Myometrial cell (primary cell): ENCODE data around the gene IGFBP5. TPM values are rescaled to one million over a fixed set of nuclear protein-coding genes. Genes with fewer than 3 reads are reported as not detected.

ENCODE experiments used
- total RNA-seq: library from RNA; depleted of rRNA; stranded (reverse); fragments of >200 nt; gene quantifications from 2 replicates; pipeline ENCODE4 v1.2.3, GENCODE V29; 2015

The IGFBP5 gene, protein sequence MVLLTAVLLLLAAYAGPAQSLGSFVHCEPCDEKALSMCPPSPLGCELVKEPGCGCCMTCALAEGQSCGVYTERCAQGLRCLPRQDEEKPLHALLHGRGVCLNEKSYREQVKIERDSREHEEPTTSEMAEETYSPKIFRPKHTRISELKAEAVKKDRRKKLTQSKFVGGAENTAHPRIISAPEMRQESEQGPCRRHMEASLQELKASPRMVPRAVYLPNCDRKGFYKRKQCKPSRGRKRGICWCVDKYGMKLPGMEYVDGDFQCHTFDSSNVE
- 1.4 and 3.0 TPM in 2 replicates for total RNA-seq

DNA sequence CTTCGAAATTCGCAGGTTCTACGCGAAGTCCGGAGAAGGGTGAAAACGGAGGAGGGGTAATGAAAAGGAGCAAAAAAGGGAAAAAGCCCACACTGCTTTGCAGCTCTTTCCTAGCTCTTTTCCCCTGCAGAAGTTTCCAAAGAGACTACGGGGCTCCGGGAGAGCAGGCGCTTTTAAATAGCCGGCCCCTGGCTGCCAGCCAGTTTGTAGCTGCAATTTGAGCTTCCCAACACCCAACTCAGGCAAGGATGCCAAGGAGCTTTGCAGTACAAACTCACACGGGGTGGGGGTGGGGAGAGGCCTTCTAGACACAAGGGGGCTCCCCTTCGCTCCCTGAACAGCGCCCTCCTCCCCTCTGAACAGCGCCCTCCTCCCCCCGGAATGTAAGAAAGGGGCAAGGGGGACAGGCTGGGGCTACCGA is at the start of gene IGFBP5:
Gene IGFBP5, minus strand, starts transcription at position 149 of the 421 bp plus-strand sequence. CDS start 774 bp downstream, outside the sequence.

DNA sequence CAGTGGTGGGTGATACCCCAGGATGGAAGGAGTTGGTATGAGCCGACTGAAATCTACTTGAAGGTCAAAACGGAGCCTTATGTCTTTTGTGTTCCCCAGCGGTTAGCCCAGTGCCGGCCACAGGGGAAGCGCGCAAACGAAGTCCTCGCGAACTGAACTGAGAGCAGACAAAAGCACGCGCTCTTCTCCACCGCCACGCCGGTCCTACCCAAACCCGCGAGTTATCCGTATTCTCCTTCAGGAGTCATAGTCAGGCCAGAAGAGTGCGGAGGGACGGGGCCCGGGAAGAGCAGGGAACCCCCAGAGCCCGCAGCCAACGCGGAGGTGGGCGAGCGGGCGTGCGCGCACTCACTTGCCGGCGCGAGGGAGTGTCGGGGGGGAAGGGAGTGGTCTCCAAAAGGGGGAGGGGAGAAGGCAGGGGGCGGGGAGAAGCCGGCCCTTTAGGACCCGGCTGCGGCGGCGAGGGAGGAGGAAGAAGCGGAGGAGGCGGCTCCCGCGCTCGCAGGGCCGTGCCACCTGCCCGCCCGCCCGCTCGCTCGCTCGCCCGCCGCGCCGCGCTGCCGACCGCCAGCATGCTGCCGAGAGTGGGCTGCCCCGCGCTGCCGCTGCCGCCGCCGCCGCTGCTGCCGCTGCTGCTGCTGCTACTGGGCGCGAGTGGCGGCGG is 62.3 kb downstream of the IGFBP5 start, which contains the start of gene IGFBP2:
Gene IGFBP2, plus strand, starts transcription at position 469 of the 664 bp plus-strand sequence. Its CDS starts 104 bp downstream, at position 573.

Other genes starting within 250 kb of the IGFBP5 start
- 959 and 1,435 TPM in 2 replicates for gene RPL37A, start 196.7 kb downstream of the IGFBP5 start, total RNA-seq
- gene IGFBP2, start 62.1 kb downstream of the IGFBP5 start, total RNA-seq, result 1,032 and 1,065 TPM in 2 replicates
- gene TNP1, start 164.5 kb upstream of the IGFBP5 start, total RNA-seq, result not detected in 2 replicates